Right ventricle myocardium superior (tissue), 1 donor: ENCODE results near the gene THEM4. TPM values are rescaled to one million over a fixed set of nuclear protein-coding genes. Genes with fewer than 3 reads are reported as not detected.
"Not testable (repeated sequence)": the region's sequence is repeated elsewhere in the genome, so short reads cannot be mapped to it uniquely, and the experiment has no call there.

ENCODE experiments used
- ATAC-seq: fragments of 200-7000 bp; cut with Tn5 transposase; one replicate; pipeline ENCODE4 v1.9.1; 2020; ENCODE audit warnings: mild to moderate bottlenecking; ENCODE audit not compliant: poor library complexity
- DNase-seq: peaks from one replicate; pipeline ENCODE4 v3.0.0-alpha.2; 2020
- intact Hi-C: fragments of 100-400 bp; cut with DNase I; formaldehyde crosslinking; loops from one replicate; pipeline ENCODE4 v1.11.2; 2022
- total RNA-seq: library from RNA; stranded (reverse); fragmentation: NEBNext Ultra II Directional; extraction: Animal tissue kit (Norgen Biotek cat#: 25700); gene quantifications from one replicate; pipeline ENCODE4 v1.2.1, GENCODE V29; 2021
- donor health status: DM: no; HTN: yes; CAD: no; lungs with severe emphysema.

THEM4 gene
- total RNA-seq, 1 donor from 2014 or later: 17.0 TPM

DNA sequence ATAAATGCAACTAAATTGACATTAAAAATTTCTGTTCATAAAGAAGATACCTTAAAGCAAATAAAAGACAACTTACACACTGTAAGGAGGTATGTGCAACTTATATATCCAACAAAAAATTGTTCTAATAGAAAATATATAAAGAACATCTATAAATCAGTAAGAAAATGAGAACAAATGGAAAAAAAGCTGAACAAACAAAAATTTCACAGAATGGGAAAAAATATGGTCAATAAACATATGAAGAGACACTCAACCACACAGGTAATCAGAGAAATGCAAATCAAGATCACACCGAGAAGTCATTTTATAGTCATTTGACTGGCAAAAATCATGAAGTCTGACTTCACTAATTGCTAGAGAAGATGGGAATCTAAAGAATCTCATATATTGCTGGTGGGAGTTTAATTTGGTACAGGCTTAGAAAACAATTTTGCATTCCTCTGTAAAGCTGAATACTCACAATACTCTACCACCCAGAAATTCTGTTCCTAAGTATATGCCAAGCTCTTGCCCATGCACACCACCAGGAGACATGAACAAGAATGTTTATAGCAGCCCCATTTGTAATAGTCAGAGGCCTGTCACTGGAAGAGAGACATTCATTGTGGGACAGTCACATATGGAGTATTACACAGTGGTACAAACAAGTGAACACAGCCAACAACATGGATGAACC lies 33.8 kb downstream of the THEM4 start:
- no peak for ATAC-seq
- intact Hi-C loops: no loop called here
- no peak for DNase-seq

DNA sequence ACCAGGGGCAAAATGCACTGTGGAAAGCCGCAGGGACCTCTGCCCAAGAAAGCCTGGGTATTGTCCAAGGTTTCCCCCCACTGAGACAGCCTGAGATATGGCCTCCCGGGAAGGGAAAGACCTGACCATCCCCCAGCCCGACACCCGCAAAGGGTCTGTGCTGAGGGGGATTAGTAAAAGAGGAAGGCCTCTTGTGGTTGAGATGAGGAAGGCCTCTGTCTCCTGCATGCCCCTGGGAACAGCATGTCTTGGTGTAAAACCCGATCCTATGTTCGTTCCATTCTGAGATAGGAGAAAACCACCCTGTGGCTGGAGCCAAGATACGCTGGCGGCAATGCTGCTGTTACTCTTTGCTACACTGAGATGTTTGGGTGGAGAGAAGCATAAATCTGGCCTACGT lies 36.5 kb downstream of the THEM4 start:
- ATAC-seq, DNase-seq, intact Hi-C loops: not testable (repeated sequence)

DNA sequence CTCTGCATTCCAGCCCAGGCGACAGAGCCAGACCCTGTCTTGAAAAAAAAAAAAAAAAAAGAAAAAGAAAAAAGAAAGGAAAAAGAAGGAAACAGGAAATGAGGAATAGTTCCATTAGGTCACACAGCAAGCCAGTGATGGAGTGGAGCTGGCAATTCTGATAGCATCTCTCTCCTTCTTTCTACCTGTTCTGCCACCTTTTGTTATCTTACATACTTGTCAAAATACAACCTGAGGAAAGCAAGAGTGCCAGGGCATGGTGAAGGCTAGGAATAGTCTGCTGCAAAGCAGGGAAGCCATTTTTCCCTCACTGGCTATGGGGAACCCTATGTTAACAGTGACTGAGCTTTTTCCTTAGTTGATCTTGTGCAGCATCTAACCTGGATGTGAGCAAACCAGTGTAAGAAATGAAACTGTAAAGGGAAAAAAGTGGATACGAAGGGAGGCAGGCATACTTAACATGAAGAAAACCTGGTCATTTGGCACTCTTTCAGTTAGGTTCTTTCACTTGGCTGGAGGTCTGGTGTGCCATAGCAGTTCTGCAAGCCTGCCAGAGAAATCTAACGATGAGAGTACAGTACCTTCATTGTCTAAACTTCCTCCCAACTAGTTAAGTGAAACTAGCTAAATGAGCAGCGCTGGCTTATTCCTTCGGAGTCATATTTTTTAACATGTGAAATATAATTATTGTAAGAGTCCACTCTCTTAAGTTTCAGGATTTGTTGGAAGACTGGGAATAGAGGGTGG lies 37.9 kb downstream of the THEM4 start:
- intact Hi-C loops: no loop called here
- DNase-seq: no peak
- no peak for ATAC-seq

DNA sequence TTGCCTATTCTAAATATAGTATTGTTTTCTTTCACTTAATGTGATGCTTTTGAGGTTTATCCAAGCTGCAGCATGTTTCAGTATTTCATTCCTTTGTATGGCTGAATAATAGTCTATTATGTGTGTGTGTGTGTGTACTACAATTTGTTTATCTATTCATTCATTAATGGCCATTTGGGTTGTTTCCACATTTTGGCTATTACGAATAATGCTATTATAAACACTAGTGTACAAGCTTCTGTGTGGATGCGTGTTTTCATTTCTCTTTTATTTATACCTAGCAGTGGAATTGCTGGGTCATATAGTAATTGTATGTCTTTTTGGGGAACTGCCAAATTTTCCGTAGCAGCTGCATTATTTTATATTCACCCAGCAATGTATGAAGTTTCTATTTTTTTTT lies 40.8 kb downstream of the THEM4 start:
- DNase-seq (no peak), ATAC-seq (no peak)
- intact Hi-C loops: no loop called here

DNA sequence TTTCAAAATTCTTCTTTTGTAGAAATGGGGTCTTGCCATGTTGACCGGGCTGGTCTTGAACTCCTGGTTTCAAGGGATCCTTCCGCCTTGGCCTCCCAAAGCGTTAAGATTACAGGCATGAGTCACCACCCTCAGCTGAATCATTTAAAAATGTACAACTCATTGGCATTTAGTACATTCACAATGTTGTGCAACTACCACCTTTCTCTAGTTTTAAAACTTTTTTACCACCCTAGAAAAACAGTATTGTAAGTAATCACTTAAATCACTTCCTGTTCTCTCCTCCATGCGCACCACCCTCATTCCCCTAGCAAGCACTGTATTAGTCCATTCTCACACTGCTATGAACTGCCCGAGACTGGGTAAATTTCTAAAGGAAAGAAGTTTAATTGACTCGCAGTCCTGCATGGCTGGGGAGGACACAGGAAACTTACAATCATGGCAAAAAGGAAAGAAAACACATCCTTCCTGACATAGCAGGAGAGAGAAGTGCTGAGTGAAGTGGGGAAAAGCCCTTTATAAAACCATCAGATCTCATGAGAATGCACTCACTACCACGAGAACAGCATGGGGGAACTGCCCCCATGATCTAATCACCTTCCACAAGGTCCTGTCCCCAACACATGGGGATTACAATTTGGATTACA lies 41.4 kb downstream of the THEM4 start:
- no peak for DNase-seq
- no peak for ATAC-seq
- intact Hi-C loops: no loop called here

DNA sequence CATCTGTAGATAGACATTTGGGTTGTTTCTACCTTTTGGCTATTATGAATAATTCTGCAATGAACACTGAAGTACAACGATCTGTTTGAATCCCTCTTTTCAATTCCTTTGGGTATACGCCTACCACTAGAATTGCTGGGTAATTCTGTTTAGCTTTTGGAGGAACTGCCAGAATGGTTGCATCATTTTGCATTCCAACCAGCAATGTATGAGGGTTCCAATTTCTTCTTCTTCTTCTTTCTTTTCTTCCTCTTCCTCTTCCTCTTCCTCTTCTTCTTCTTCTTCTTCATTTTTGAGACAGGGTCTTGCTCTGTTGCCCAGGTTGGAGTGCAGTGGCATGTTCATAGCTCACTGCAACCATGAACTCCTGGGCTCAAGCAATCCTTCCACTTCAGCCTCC lies 42.0 kb downstream of the THEM4 start:
- DNase-seq (no peak), ATAC-seq (no peak)
- intact Hi-C loops: no loop called here

DNA sequence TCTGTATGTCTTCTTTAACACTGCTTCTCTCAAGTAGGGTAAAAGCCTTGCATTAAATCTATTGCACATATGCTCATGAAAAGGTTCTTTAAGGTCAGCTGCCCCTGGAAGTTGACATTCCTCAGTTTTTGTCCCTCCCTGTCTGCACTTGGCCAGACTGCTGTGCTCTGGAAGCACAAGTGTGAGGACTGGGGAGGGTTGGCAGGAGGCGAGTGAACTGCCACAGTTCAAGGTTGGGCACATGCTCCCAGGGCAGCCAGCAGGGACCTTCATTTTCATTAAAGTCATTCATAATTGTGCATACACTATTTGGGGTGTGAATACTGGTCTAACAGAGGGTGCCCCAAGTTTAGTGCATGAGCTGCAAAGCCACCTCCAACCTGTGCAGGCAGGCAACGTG lies 44.9 kb downstream of the THEM4 start:
- intact Hi-C loops: no loop called here
- ATAC-seq (peak; percentile 81), DNase-seq (no peak)

DNA sequence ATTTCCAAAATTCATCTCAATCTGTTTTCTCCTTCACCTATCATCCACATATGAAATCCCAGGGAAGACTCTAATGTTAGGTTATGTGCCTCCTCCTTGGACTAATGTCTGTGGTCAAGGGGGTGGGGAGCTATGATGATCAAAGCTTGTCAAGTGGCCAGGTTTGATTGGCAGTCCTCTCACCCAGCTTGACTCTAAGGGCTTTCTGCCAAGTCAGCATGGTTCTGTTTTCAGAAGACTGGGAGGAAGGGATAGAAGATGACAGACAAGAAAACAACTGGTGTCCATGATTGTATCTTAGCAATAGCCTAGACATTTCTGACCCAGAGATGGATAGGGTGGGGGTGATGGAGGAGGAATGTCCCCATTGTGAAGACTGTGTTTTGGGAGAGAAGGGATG lies 46.7 kb downstream of the THEM4 start:
- DNase-seq: no peak
- intact Hi-C loops: no loop called here
- no peak for ATAC-seq

DNA sequence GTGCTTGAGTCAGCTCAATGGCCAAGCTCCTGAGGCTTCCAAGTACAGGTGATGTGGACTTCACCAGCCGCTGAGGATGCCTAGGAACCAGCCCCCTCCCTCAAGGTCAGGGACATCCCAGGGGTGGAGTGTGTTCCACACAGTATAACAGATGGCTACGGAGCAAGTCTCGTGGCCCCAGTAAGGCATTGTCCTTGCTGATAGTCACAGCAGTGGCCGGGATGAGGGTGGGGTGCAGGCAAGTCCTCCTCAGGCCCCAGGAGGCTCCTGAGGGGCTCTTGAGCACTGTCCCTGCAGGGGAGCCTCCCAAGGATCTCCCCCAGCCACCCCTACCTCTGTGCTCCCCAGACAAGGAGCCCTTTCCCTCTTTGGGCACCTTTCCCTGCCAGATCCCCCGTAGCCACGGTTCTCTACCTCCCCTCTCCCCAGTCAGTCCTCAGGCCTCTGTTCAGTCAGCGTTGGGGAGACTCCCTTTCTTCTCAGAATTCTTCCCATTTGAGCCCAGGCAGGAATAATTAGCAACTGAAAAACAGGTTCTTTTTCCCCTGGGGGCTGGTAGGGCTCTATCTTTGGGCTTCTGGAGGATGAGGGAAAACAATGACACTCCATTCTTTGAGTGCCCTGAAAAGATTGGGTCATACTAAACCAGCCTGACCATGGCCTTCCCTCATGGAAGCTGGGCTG lies 48.7 kb downstream of the THEM4 start:
- intact Hi-C loops: no loop called here
- DNase-seq (no peak), ATAC-seq (no peak)

DNA sequence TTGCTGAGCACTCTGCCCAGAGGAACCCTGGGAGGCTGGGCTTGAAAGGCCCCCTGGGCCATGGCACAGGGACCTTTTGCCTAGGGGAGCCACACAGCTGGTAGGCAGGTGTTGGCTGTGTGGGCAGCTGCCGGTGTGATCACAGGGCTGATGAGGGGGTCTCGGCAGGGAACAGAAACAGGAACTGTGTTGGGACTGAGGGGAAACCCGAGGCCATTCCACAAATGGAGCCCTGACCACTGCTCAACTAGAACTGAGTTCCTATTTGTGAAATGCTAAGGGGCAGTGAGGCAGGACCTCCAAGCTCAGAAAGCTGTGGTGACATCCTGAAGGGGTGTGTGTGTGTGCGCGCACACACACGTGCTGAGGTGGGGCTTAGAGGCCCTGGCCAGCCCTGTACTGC lies 49.4 kb downstream of the THEM4 start:
- no peak for ATAC-seq

DNA sequence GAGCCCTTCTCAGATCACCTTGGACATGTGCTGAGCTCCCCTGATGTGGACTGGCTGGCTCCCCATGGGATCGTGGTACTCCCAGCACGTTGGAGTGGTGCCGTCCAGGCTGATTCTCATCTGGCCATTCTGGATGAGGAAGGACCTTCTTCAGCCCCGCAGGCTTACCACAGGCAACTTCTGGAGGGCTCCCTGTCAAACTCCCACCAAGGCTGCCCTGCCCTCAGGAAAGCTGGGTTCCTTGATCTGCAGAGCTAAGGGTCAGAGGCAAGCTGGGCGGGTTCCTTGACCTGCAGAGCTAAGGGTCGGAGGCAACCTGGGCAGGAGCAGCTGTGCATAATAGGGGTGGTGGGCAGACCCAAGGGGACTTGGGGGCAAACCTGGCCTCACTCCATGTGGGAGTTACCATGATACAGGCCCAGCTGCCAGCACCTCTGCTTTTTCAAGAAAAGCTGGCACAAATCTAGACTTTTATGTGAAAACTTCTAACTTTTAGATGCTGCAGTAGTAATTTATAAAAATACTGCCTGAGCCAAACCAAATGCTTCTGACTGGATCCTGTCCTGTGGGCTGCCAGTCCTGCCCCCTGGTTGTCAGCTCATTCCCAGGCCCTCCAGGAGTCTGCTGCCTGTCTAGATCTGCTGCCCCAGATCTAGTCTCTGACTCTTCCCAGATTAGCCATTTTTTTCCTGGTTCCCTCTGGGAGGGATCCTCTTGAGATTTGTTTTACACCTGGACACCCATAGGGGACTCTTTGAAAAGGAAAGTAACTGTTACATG lies 50.2 kb downstream of the THEM4 start:
- DNase-seq: no peak
- no peak for ATAC-seq
- intact Hi-C loops: no loop called here

More for the DNA sequence above, 49.4 kb downstream of the THEM4 start:
- intact Hi-C loops: no loop called here
- DNase-seq: no peak

DNA sequence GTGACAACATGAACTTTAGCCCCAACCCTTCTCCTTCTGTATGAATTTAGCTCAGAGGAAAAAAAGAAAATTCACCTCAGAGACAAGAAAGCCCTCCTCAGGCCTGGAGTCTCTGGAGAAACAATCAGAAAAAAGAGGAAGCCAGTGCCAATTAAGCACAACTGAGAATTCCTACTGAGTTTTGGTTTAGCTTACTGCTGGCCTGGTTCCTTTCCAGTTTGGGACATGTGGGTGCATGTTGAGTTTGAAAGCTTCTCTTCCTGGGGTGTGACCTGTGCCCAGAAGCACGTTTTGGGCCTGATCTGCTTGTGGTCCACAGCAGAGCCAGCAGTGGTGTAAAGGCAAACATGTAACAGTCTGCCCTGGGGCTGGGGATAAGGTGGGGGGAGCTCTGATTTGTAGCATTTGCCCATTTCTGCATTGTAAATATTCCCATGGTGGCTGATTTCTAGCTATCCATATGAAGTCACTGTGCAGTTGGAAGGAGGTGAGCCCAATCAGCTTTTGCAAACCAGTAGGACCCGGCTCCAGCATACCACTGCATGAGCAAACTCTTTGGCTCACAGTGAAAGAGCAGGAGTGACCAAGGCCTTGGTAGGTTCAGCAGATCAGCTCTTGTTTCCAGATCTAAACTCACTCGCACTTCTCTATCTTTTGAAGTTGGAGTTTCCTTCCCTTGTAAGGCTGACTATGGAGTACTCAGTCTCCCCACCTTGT lies 51.1 kb downstream of the THEM4 start:
- ATAC-seq (no peak), DNase-seq (no peak)
- intact Hi-C loops: no loop called here

DNA sequence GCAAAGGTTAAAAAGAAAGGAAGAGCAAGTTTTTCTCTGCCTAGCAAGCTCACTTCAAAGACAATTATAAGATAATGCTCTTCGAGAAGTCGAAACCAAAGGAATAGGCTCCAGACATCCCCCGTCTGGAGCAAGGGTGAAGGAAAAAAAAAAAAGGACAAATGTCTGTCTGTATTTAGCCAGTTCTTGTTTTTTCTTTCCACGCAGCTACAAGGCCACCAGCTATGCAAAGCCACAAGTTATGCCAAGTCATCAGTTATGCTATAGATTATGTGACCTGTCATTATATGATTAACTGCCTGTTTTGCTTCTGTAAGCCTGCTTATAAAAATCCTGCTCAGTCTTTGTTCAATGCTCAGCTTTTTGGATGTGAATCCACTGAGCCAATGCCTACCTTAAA lies 53.4 kb downstream of the THEM4 start:
- ATAC-seq: no peak
- intact Hi-C loops: no loop called here
- no peak for DNase-seq

DNA sequence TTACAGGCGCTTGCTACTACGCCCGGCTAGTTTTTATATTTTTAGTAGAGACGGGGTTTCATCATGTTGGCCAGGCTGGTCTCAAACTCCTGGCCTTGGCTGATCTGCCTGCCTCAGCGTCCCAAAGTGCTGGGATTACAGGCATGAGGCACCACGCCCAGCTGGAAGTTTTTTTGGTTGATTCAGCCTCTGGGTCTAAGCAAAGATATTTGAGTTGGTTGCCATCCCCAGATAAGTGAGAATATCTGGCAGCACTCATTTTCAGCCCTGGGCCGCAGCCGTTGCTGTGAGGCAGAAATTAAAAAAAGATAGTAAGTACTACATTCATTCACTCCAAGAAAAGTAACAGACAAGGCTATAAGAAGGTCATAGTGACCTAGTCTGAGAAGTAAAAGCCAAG lies 53.8 kb downstream of the THEM4 start:
- intact Hi-C loops: not testable (repeated sequence)
- peak; percentile 61 for DNase-seq

DNA sequence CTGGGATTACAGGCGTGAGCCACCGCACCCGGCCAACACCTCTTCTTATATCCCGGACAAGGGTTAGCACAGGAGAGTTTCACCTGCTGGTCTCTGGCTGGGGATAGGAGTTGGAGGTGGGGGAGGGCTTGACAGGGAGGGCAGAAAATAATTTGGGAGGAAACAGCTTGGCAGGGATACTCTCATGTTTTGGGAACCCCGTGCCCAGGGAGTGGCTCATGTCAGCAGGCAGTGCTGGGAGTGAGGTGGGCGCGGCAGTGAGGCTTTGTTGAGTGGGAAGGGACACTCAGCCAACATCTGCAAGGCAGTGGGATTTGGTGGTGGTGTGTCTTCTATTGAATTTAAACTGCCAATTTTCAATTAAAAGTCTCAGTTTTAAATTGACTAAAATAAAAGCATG lies 54.7 kb downstream of the THEM4 start:
- ATAC-seq: no peak
- intact Hi-C loops: no loop called here
- no peak for DNase-seq

More for the DNA sequence above, 53.8 kb downstream of the THEM4 start:
- peak; percentile 55 for ATAC-seq

DNA sequence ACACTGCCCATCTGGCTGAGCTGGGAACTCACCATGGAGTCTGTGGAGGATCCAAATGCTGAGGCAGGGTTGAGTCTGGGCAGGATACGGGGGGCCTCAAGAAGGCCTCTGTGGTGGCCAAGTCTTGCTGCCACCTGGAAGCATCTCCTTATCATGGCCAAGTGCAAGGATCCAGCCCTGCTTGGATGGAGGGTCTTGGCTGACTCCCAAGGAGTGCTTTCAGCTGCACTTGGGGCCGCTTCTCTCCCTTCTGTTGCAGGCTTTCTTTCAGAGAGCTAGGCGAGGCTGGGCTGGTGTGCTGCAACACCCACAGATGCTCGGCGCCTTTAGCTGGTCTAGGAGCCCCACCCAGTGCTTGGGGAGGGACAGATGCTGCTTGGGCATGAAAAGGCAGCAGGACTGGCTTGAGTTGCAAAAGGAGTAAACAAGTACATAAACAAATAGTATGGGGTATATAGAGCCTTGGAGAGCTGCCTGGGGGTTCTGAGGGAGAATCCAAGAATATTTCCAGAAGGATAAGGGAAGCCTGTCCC lies 55.8 kb downstream of the THEM4 start, which contains the start of gene THEM5:
THEM5 (minus strand) TSS at position 302 of the 533 bp plus-strand sequence; CDS start at position 155, 147 bp downstream.
- no peak for DNase-seq
- no peak for ATAC-seq
- intact Hi-C loops: no loop called here

DNA sequence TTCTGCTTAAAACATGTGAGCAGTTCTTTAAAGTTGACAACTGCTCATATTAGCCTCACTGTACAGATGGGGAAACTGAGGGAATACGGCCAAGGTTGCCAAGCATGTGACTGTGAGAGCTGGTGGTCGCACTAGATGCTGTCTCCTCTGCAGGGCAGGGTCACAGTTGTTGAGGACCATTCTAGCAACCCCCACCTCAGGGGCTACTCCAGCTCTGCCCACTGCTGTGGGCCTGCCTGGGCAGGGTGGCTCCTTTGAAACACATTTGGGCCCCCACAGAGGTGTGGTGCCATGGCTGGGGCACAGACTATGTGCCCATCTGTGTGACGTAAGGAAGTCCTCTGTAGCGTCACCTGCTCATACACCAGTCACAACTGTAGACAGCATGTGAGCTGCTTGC lies 56.6 kb downstream of the THEM4 start:
- intact Hi-C loops: no loop called here
- ATAC-seq (no peak), DNase-seq (no peak)

DNA sequence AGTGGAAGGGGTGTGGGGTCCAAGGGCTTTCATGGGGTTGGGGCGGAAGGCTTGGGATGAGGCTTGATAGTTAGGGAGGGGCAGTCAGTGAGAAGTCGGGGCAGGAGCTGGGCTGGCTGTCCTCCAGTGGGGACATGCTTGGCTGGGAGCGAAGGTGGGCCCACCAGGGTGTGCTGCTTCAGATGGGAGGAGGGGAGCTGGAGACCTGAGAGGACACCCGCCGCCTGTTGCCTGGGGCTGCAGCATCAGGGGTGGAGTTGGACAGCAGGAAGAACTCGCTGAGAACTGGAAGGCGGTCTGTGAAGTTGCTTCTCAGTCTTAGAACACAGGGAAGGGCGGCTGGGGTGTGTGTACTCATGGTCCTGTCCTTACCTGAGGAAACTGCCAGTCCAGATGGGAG lies 57.4 kb downstream of the THEM4 start:
- ATAC-seq (no peak), DNase-seq (no peak)
- intact Hi-C loops: no loop called here
